Measurements from ENCODE around the gene PARP8. TPM values are rescaled to one million over a fixed set of nuclear protein-coding genes. Genes with fewer than 3 reads are reported as not detected.
"Not testable (repeated sequence)": the region's sequence is repeated elsewhere in the genome, so short reads cannot be mapped to it uniquely, and the experiment has no call there.

PARP8 gene, protein sequence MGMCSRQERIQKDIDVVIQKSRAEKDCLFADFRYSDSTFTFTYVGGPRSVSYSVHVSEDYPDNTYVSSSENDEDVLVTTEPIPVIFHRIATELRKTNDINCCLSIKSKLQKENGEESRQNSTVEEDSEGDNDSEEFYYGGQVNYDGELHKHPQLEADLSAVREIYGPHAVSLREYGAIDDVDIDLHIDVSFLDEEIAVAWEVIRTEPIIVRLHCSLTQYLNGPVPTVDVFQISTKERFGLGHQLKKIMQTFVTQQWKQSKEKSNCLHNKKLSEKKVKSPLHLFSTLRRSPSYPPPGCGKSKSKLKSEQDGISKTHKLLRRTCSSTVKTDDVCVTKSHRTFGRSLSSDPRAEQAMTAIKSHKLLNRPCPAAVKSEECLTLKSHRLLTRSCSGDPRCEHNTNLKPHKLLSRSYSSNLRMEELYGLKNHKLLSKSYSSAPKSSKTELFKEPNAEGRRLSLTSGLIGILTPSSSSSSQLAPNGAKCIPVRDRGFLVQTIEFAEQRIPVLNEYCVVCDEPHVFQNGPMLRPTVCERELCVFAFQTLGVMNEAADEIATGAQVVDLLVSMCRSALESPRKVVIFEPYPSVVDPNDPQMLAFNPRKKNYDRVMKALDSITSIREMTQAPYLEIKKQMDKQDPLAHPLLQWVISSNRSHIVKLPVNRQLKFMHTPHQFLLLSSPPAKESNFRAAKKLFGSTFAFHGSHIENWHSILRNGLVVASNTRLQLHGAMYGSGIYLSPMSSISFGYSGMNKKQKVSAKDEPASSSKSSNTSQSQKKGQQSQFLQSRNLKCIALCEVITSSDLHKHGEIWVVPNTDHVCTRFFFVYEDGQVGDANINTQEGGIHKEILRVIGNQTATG
- total RNA-seq, result 100 to 1,000 TPM; 100 to 110 TPM

DNA sequence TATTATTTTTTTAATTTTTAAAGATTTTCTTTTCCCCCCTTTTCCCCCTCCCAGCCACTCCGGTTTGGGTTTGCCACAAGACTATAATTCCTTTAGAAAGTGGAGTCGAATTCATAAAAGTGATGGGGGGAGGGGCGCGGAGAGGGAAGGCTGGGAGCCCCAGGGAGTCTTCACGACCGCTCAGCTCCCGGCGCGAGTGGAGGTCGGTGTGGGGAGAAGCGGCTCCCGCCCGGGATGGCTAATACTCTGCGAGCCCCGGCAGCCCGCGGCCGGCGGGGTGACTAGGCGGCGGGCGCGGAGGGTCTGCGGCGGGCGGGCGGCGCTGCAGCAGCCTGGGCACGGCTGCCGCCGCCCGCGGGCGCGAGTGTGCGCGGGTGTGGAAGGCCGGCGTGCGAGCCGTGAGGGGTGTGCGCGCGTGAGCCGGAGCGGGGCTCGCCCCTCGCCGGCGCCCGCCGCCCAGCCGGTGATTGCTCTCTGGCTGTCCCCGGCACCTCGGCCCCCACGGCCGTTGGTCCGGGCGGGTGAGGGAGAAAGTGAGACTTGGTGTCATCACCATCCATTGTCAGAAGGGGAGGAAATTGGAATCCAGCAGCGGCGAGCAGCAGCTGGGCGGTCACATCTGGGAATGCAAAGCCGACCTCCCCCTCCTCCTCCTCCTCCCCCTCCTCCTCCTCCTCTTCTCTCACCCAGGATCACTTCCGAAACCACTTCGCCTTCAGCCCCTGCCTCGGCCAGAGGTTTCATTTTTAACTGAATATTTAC lies at the start of gene PARP8:
TSS of gene PARP8 (plus strand) at position 377 of the 762 bp plus-strand sequence. CDS start 459 bp downstream, outside the sequence.
- Mint-ChIP-seq H3K4me1 (peaks cover 45% of the 10 kb centered on the region), H3K27me3 (no peaks in the 10 kb centered on the region), H3K36me3 (ENCODE audit: low read depth) (peaks cover 31% of the 10 kb centered on the region), H3K27ac (peak within 1 kb of the TSS; percentile 99), H3K9me3 (no peaks in the 10 kb centered on the region), H3K4me3 (peak within 1 kb of the TSS; percentile 97)
- POLR2A ChIA-PET, result interaction anchor here (0.7 kb wide), 1 partner anchor 217 kb away, joined by 3 read pairs; no protein-coding TSS in a partner anchor
- peak; percentile 42 for DNase-seq
- CTCF ChIA-PET, result no interaction called here

DNA sequence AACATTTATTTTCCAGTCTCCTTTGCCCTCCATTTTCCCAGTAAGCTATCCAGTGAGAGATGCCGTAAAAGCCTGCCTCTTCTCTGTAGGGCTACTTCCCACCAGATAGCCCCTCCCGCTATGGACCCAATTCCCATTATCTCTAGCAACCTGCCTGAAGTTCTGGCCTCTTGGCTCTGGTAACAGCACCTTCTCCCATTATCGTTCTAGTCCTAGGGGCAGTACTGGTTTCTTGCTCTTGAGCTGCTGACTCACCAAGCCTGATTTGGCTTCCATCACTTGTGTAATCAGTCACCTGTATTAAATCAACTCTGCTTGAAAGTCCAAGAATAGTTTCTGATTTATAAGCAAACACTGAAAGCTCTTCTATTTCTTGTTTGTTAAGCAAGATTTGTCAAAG lies 42.8 kb upstream of the PARP8 start:
- POLR2A ChIA-PET, result no interaction called here
- Mint-ChIP-seq H3K27ac (no peak overlapping the region), H3K36me3 (ENCODE audit: low read depth) (peaks cover 12% of the 10 kb centered on the region), H3K4me3 (no peak overlapping the region), H3K27me3 (no peaks in the 10 kb centered on the region), H3K9me3 (peaks cover 23% of the 10 kb centered on the region), H3K4me1 (peaks cover 5% of the 10 kb centered on the region)
- no peak for DNase-seq
- CTCF ChIA-PET, result no interaction called here

DNA sequence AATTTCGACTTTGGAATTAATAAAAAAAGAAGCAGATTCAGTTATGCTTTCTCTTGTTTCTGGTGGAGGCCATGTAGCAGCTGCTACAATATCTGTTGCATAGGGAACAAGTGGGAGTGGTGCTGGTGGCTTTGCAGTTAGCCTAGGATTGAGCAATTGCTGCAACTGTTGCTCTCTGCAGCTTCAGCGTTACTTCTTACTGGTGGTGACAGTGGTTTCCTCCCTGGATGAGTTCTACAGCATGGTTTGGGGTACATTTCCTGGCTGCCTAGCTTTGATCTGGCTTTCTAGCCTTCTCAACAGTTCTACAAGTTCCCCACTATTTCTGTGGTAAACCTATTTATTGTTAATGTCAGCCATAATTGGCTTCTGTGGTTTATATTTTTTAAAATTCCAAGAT lies 31.6 kb upstream of the PARP8 start:
- peak; percentile 72 for DNase-seq
- POLR2A ChIA-PET, H3K27me3 Mint-ChIP-seq, CTCF ChIA-PET: not testable (repeated sequence)
- H3K36me3 Mint-ChIP-seq (ENCODE audit: low read depth), result peaks cover 49% of the 10 kb centered on the region
- H3K4me1 Mint-ChIP-seq, result peaks cover 58% of the 10 kb centered on the region
- peak overlapping the region; percentile 51 for H3K4me3 Mint-ChIP-seq
- peaks cover 32% of the 10 kb centered on the region for H3K9me3 Mint-ChIP-seq
- peak overlapping the region; percentile 89 for H3K27ac Mint-ChIP-seq

DNA sequence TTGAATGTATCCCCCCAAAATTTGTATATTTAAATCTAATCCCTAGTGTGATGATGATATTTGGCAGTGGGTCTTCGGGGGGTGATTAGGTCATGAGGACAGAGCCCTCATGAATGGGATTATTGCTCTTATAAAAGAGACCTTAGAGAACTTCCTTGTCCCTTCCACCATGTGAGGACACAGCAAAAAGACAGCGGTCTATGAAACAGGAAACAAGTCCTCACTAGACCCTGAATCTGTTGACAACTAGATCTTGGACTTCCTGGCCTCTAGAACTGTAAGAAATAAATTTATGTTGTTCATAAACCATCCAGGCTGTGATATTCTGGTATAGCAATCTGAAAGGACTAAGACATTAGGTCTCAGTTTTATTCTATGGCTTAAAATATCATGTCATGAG lies 28.9 kb upstream of the PARP8 start:
- Mint-ChIP-seq H3K4me1 (peaks cover 49% of the 10 kb centered on the region), H3K9me3 (peaks cover 20% of the 10 kb centered on the region), H3K36me3 (ENCODE audit: low read depth) (peaks cover 32% of the 10 kb centered on the region)
- DNase-seq, H3K4me3 Mint-ChIP-seq, H3K27me3 Mint-ChIP-seq, POLR2A ChIA-PET, H3K27ac Mint-ChIP-seq, CTCF ChIA-PET: not testable (repeated sequence)

DNA sequence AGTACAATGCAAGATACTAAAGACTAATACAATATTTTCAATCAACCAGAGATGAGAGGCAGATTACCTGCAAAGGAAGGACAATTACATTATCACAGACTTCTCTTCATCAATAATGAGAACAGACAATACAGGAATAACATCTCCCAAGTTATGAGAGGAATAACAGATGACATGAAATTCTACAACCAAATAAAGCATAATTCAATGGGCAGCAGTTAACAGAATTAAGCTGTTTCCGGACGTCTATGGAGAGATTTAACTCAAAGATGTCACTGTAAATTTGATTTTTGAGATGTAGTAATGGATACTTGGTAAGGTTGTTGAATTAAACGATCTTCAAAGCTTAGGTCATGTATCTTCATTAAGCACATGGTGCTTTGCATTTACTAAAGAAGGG lies 19.8 kb upstream of the PARP8 start:
- Mint-ChIP-seq H3K36me3 (ENCODE audit: low read depth) (peaks cover 4% of the 10 kb centered on the region), H3K4me1 (peaks cover 15% of the 10 kb centered on the region), H3K9me3 (peaks cover 5% of the 10 kb centered on the region), H3K27ac (no peak overlapping the region), H3K4me3 (no peak overlapping the region), H3K27me3 (no peaks in the 10 kb centered on the region)
- no peak for DNase-seq
- POLR2A ChIA-PET, result no interaction called here
- CTCF ChIA-PET, result no interaction called here

DNA sequence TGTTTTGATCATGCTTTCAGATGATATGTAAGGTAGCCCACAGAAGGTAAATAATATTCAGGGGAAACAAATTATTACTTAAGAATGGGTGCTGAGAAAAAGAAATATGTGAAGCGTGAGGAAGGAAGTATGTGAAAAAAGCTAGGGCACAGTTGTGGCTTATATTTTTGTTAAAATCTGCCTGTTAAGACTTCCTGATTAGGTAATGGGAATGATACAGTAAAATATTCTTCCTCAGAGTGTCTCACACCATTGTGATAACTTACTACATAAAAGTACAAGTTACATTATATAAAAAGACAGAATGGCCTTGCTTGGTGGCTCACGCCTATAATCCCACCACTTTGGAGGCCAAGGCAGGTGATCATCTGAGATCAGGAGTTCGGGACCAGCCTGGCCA lies 18.7 kb upstream of the PARP8 start:
- Mint-ChIP-seq H3K27me3 (no peaks in the 10 kb centered on the region), H3K36me3 (ENCODE audit: low read depth) (no peaks in the 10 kb centered on the region), H3K4me1 (peaks cover 10% of the 10 kb centered on the region), H3K9me3 (peaks cover 2% of the 10 kb centered on the region), H3K27ac (no peak overlapping the region), H3K4me3 (no peak overlapping the region)
- no peak for DNase-seq
- ChIA-PET CTCF (no interaction called here), POLR2A (no interaction called here)

DNA sequence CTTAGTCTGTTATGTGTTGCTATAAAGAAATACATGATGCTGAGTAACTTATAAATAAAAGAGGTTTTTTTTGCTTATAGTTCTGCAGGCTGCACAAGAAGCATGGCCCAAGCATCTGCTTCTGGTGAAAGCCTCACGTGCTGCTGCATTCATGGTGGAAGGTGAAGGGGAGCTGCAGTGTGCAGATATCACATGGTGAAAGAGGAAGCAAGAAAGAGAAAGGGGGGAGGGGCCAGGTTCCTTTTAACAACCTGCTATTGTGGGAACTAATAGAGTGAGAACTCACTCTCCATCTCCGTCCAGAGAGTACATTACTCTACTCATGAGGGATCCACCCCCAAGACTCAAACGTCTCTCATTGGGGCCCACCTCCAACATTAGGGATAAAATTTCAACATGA lies 12.5 kb upstream of the PARP8 start:
- Mint-ChIP-seq H3K27ac (no peak overlapping the region), H3K36me3 (ENCODE audit: low read depth) (peaks cover 1% of the 10 kb centered on the region), H3K4me1 (peaks cover 14% of the 10 kb centered on the region), H3K4me3 (no peak overlapping the region), H3K27me3 (no peaks in the 10 kb centered on the region), H3K9me3 (peaks cover 2% of the 10 kb centered on the region)
- CTCF ChIA-PET, result no interaction called here
- DNase-seq, result no peak
- POLR2A ChIA-PET, result no interaction called here

DNA sequence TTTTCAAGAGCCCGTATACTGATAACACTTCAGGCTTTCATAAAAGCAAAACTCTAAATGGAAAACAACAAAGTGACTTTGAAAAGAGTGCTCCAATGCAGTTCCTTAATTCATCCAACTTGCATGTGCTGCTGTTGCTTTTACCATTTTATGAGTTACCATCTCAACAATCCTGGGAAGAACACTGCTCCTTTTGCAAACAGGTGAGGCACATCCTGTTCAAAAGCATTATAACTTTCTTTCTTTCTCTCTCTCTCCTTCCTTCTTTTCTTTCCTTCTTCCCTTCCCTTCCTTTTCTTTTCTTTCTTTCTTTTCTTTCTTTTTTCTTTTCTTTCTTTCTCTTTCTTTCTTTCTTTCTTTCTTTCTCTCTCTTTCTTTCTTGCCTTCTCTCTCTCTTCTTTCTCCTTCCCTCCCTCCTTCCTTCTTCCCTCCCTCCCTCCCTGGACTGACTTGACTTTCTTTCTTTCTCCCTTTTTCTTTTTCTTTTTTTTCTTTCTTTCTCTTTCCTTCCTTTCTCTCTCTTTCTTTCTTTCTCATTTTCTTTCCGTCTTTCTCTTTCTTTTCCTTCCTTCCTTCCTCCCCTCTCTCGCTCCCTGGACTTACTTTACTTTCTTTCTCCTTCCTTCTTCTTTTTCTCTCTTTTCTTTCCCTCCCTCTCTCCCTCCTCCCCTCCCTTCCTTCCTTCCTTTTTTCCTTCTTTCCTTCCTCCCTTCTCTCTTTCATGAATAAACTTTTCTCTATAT lies 11.2 kb upstream of the PARP8 start:
- peaks cover 2% of the 10 kb centered on the region for H3K9me3 Mint-ChIP-seq
- no peaks in the 10 kb centered on the region for H3K27me3 Mint-ChIP-seq
- DNase-seq, result no peak
- POLR2A ChIA-PET, result no interaction called here
- no peak overlapping the region for H3K4me3 Mint-ChIP-seq
- CTCF ChIA-PET, result interaction anchor here (1.2 kb wide), 1 partner anchor 52 kb away, joined by 3 read pairs; no protein-coding TSS in a partner anchor
- H3K27ac Mint-ChIP-seq, result no peak overlapping the region
- peaks cover 2% of the 10 kb centered on the region for H3K36me3 Mint-ChIP-seq (ENCODE audit: low read depth)
- peaks cover 14% of the 10 kb centered on the region for H3K4me1 Mint-ChIP-seq

DNA sequence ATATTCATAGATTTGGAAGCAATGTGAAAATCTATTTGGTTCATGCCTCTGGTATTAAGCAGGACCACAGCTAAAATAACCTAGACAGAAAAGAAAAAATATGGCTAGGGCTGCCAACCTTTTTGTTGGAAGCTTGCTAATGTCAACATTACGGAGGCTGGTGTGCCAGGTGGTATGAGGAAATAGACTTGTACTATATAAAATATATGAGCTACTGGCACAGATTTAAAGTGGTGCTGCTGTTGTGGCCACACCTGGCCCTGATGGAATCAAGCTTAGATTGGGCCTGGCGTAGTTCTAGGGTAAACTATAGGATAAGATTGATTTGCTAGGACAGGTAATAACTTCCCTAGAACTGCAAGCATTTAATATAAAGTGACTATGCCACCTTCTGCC lies 10.6 kb upstream of the PARP8 start:
- POLR2A ChIA-PET, result no interaction called here
- Mint-ChIP-seq H3K4me1 (peaks cover 14% of the 10 kb centered on the region), H3K27ac (no peak overlapping the region), H3K4me3 (no peak overlapping the region), H3K36me3 (ENCODE audit: low read depth) (peaks cover 3% of the 10 kb centered on the region), H3K9me3 (peaks cover 2% of the 10 kb centered on the region), H3K27me3 (no peaks in the 10 kb centered on the region)
- CTCF ChIA-PET, result interaction anchor here (1.2 kb wide), 1 partner anchor 53 kb away, joined by 3 read pairs; no protein-coding TSS in a partner anchor
- no peak for DNase-seq

DNA sequence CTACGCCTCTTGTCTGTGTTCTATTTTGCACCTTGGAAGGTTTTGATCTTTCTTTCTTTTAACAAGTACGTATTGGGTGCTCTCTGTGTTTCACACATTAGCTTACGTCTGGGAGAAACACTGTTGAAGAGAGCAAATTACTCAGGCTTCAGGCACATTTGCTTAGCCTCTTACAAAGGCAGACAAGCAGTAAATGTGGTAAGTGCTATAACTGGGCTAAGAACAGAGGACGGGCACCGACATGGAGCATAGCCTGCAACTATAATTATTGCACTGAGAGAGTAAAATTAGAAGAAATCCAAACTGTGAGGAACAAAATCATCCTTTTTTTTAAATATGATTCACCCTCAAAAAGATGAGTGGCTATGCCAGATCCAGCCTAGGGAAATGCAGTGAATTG lies 9.4 kb upstream of the PARP8 start:
- Mint-ChIP-seq H3K36me3 (ENCODE audit: low read depth) (peaks cover 3% of the 10 kb centered on the region), H3K27ac (no peak overlapping the region), H3K9me3 (peaks cover 2% of the 10 kb centered on the region), H3K4me3 (no peak overlapping the region), H3K27me3 (no peaks in the 10 kb centered on the region), H3K4me1 (peaks cover 14% of the 10 kb centered on the region)
- POLR2A ChIA-PET, result no interaction called here
- CTCF ChIA-PET, result no interaction called here
- no peak for DNase-seq

DNA sequence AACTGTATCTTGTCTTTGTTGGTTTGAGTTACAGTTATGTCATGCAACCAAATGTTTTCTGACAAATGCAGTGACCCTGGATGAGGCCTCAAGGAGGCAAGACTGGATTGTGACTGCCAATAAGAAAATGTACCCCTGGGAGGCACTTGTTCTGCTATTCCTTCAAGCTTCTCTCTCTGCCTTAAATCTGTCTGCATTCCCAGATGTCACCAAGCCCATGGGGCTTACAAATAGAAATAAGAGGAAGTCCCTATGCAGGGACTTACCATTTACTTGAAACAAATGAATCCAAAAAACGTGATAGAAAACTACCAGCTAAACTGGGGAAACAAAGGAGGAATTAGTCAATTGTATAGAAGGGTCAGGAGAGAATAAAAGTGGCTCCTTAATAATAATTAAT lies 8.2 kb upstream of the PARP8 start:
- no peak overlapping the region for H3K27ac Mint-ChIP-seq
- H3K4me3 Mint-ChIP-seq, result no peak overlapping the region
- CTCF ChIA-PET, result no interaction called here
- peaks cover 3% of the 10 kb centered on the region for H3K36me3 Mint-ChIP-seq (ENCODE audit: low read depth)
- POLR2A ChIA-PET, result no interaction called here
- peaks cover 14% of the 10 kb centered on the region for H3K4me1 Mint-ChIP-seq
- DNase-seq, result no peak
- peaks cover 2% of the 10 kb centered on the region for H3K9me3 Mint-ChIP-seq
- no peaks in the 10 kb centered on the region for H3K27me3 Mint-ChIP-seq

DNA sequence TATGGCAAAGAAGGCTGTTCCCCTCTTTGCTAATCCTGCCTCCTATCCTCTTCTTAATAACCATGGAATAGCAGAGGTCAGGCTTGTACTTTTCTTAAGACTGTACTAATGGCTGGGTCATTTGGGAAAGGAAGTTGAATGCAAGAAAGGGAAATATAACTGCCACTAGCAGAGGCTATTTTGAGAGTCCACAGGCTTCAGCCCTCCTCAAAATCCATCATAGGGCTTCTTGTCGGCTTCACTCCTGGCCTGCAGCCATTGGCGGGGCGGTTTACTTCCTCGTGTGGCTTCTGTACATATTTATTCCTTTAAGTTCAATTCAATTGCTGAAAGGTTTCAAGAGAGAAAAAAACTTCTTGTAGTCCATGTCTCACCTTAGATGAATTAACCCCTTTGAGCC lies 2.8 kb upstream of the PARP8 start:
- Mint-ChIP-seq H3K27ac (no peak overlapping the region), H3K4me3 (no peak overlapping the region)

More for the DNA sequence above, 2.8 kb upstream of the PARP8 start:
- no peaks in the 10 kb centered on the region for H3K27me3 Mint-ChIP-seq
- peaks cover 19% of the 10 kb centered on the region for H3K36me3 Mint-ChIP-seq (ENCODE audit: low read depth)
- ChIA-PET CTCF (no interaction called here), POLR2A (no interaction called here)
- H3K9me3 Mint-ChIP-seq, result no peaks in the 10 kb centered on the region
- DNase-seq, result no peak
- peaks cover 23% of the 10 kb centered on the region for H3K4me1 Mint-ChIP-seq
